ENCODE measurements around the gene SPATA20.

The SPATA20 gene

GRCh38 chr17:50569592-50569991, 22.6 kb downstream of the SPATA20 start:
- Histone ChIP-seq H2AFZ (ENCODE audit: low read length) (no peak overlapping the region), H3K4me3 (ENCODE audit: low read length) (no peak overlapping the region), H3K79me2 (ENCODE audit: low read length) (no peaks in the 10 kb centered on the region), H3K9me2 (replicated peaks; ENCODE audit: insufficient read depth, low read length) (no peaks in the 10 kb centered on the region), H4K20me1 (ENCODE audit: insufficient read depth, low read length) (no peaks in the 10 kb centered on the region), H3K9ac (ENCODE audit: low read length) (no peak overlapping the region), H3F3A (ENCODE audit: insufficient read depth, low read length) (no peaks in the 10 kb centered on the region), H3K36me3 (replicated peaks; ENCODE audit: insufficient read depth, low read length) (no peaks in the 10 kb centered on the region), H3K27ac (ENCODE audit: low read length) (no peak overlapping the region), H3K9me3 (replicated peaks; ENCODE audit: insufficient read depth, low read length) (no peaks in the 10 kb centered on the region), H3K4me1 (ENCODE audit: low read length) (no peaks in the 10 kb centered on the region), H3K27me3 (replicated peaks; ENCODE audit: insufficient read depth, low read length) (peaks cover 95% of the 10 kb centered on the region), H3K4me2 (ENCODE audit: low read depth, low read length) (no peak overlapping the region)
- no peak for TF ChIP-seq EZH2phosphoT487 (IDR thresholded peaks at IDR 0.05; ENCODE audit: low read length)
- TF ChIP-seq EZH2 (optimal IDR thresholded peaks at IDR 0.05; ENCODE audit: low read depth, low read length), result no peak
- DNase-seq, result no peak

GRCh38 chr17:50570032-50570431, 23.1 kb downstream of the SPATA20 start:
- Histone ChIP-seq H3K9ac (ENCODE audit: low read length) (no peak overlapping the region), H3K4me3 (ENCODE audit: low read length) (no peak overlapping the region)

GRCh38 chr17:50570528-50570927, 23.6 kb downstream of the SPATA20 start:
- Histone ChIP-seq H3K4me1 (ENCODE audit: low read length) (no peaks in the 10 kb centered on the region), H3K36me3 (replicated peaks; ENCODE audit: insufficient read depth, low read length) (no peaks in the 10 kb centered on the region), H3K4me2 (ENCODE audit: low read depth, low read length) (no peak overlapping the region), H3K27me3 (replicated peaks; ENCODE audit: insufficient read depth, low read length) (peaks cover 95% of the 10 kb centered on the region), H2AFZ (ENCODE audit: low read length) (no peak overlapping the region), H3K27ac (ENCODE audit: low read length) (no peak overlapping the region), H3F3A (ENCODE audit: insufficient read depth, low read length) (no peaks in the 10 kb centered on the region), H3K9me3 (replicated peaks; ENCODE audit: insufficient read depth, low read length) (no peaks in the 10 kb centered on the region), H4K20me1 (ENCODE audit: insufficient read depth, low read length) (no peaks in the 10 kb centered on the region), H3K79me2 (ENCODE audit: low read length) (no peaks in the 10 kb centered on the region), H3K9ac (ENCODE audit: low read length) (no peak overlapping the region), H3K4me3 (ENCODE audit: low read length) (no peak overlapping the region), H3K9me2 (replicated peaks; ENCODE audit: insufficient read depth, low read length) (no peaks in the 10 kb centered on the region)
- no peak for DNase-seq
- TF ChIP-seq CTCF (IDR thresholded peaks at IDR 0.05; ENCODE audit: low read length) (no peak), EZH2 (optimal IDR thresholded peaks at IDR 0.05; ENCODE audit: low read depth, low read length) (no peak), EZH2phosphoT487 (IDR thresholded peaks at IDR 0.05; ENCODE audit: low read length) (no peak)

More at GRCh38 chr17:50570032-50570431, 23.1 kb downstream of the SPATA20 start:
- Histone ChIP-seq H4K20me1 (ENCODE audit: insufficient read depth, low read length) (no peaks in the 10 kb centered on the region), H2AFZ (ENCODE audit: low read length) (no peak overlapping the region), H3K4me1 (ENCODE audit: low read length) (no peaks in the 10 kb centered on the region), H3F3A (ENCODE audit: insufficient read depth, low read length) (no peaks in the 10 kb centered on the region), H3K79me2 (ENCODE audit: low read length) (no peaks in the 10 kb centered on the region), H3K27ac (ENCODE audit: low read length) (no peak overlapping the region), H3K4me2 (ENCODE audit: low read depth, low read length) (no peak overlapping the region), H3K27me3 (replicated peaks; ENCODE audit: insufficient read depth, low read length) (peaks cover 95% of the 10 kb centered on the region), H3K36me3 (replicated peaks; ENCODE audit: insufficient read depth, low read length) (no peaks in the 10 kb centered on the region), H3K9me2 (replicated peaks; ENCODE audit: insufficient read depth, low read length) (no peaks in the 10 kb centered on the region), H3K9me3 (replicated peaks; ENCODE audit: insufficient read depth, low read length) (no peaks in the 10 kb centered on the region)
- no peak for TF ChIP-seq CTCF (IDR thresholded peaks at IDR 0.05; ENCODE audit: low read length)
- no peak for TF ChIP-seq EZH2 (optimal IDR thresholded peaks at IDR 0.05; ENCODE audit: low read depth, low read length)
- TF ChIP-seq EZH2phosphoT487 (IDR thresholded peaks at IDR 0.05; ENCODE audit: low read length), result no peak
- DNase-seq, result no peak

GRCh38 chr17:50571681-50572080, 24.7 kb downstream of the SPATA20 start:
- H4K20me1 ChIP-seq (ENCODE audit: insufficient read depth, low read length), result no peaks in the 10 kb centered on the region
- H3K27ac ChIP-seq (ENCODE audit: low read length), result no peak overlapping the region
- H3K9me2 ChIP-seq (replicated peaks; ENCODE audit: insufficient read depth, low read length), result no peaks in the 10 kb centered on the region
- H3F3A ChIP-seq (ENCODE audit: insufficient read depth, low read length), result no peaks in the 10 kb centered on the region
- no peak overlapping the region for H3K9ac ChIP-seq (ENCODE audit: low read length)
- H2AFZ ChIP-seq (ENCODE audit: low read length), result no peak overlapping the region
- H3K9me3 ChIP-seq (replicated peaks; ENCODE audit: insufficient read depth, low read length), result no peaks in the 10 kb centered on the region
- DNase-seq, result no peak
- H3K79me2 ChIP-seq (ENCODE audit: low read length), result no peaks in the 10 kb centered on the region
- no peaks in the 10 kb centered on the region for H3K4me1 ChIP-seq (ENCODE audit: low read length)
- no peak overlapping the region for H3K4me2 ChIP-seq (ENCODE audit: low read depth, low read length)
- H3K4me3 ChIP-seq (ENCODE audit: low read length), result no peak overlapping the region
- no peaks in the 10 kb centered on the region for H3K36me3 ChIP-seq (replicated peaks; ENCODE audit: insufficient read depth, low read length)
- TF ChIP-seq CTCF (IDR thresholded peaks at IDR 0.05; ENCODE audit: low read length) (no peak), EZH2phosphoT487 (IDR thresholded peaks at IDR 0.05; ENCODE audit: low read length) (no peak), EZH2 (optimal IDR thresholded peaks at IDR 0.05; ENCODE audit: low read depth, low read length) (no peak)
- peaks cover 95% of the 10 kb centered on the region for H3K27me3 ChIP-seq (replicated peaks; ENCODE audit: insufficient read depth, low read length)

Measured in MM.1S (cell line).